Heart left ventricle (tissue), 16 donors: ENCODE measurements around the gene MAN2A1. TPM values are rescaled to one million over a fixed set of nuclear protein-coding genes. Genes with fewer than 3 reads are reported as not detected.
A peak's percentile ranks its signal among the peaks of the same experiment; 100 is the strongest.

Source experiments
- ATAC-seq, 4 donors: fragments of 200-7000 bp; cut with Tn5 transposase; one replicate each; pipeline ENCODE4 v1.9.1; 2020 to 2022; ENCODE audit warnings: moderate library complexity in 4 of 4, mild to moderate bottlenecking in 3 of 4, moderate number of reproducible peaks in 1 of 4
- DNase-seq, 5 donors: peaks; one replicate each; pipeline ENCODE4 v3.0.0-alpha.2; 2020
- H3K27ac ChIP-seq, 12 donors: fragments of 200-600 bp; sonication (generic) in 4 of 12; one replicate each; pipeline versions ENCODE4 v1.5.0 to v1.8.0; 2016 to 2022; ENCODE audit warnings: mild to moderate bottlenecking in 2 of 12
- H3K27me3 ChIP-seq, 9 donors: fragments of 200-600 bp; sonication (generic) in 2 of 9; one replicate each; pipeline versions ENCODE4 v1.5.1 to v1.8.0; 2016 to 2022; ENCODE audit warnings: mild to moderate bottlenecking in 3 of 9
- H3K36me3 ChIP-seq, 9 donors: fragments of 200-600 bp; sonication (generic) in 2 of 9; one replicate each; pipeline versions ENCODE4 v1.5.0 to v1.8.0; 2018 to 2022; ENCODE audit warnings: mild to moderate bottlenecking in 2 of 9
- H3K4me1 ChIP-seq, 12 donors: fragments of 200-600 bp; sonication (generic) in 4 of 12; one replicate each; pipeline versions ENCODE4 v1.5.0 to v1.8.0; 2016 to 2022; ENCODE audit warnings: mild to moderate bottlenecking in 3 of 12
- H3K4me3 ChIP-seq, 12 donors: fragments of 200-600 bp; sonication (generic) in 4 of 12; one replicate each; pipeline versions ENCODE4 v1.5.0 to v1.8.0; 2017 to 2022; ENCODE audit warnings: mild to moderate bottlenecking in 9 of 12, moderate library complexity in 4 of 12
- H3K9me3 ChIP-seq, 12 donors: fragments of 200-600 bp; sonication (generic) in 4 of 12; one replicate each; pipeline versions ENCODE4 v1.5.0 to v1.8.0; 2016 to 2022; ENCODE audit warnings: mild to moderate bottlenecking in 1 of 12
- POLR2A ChIP-seq, 2 donors: fragments of 450-650 bp; IDR thresholded peaks; one replicate each; pipeline ENCODE4 v1.6.1; 2017; ENCODE audit warnings: antibody characterized with exemption in 2 of 2, mild to moderate bottlenecking in 2 of 2, moderate library complexity in 2 of 2
- WGBS, 4 donors: extraction: QIAGEN DNeasy Blood & Tissue Kit in 2 of 4; methylation state at CpG; one replicate each; pipeline versions ENCODE4 v1.1.5 to v1.1.7; 2013 to 2018; 5-methylcytosine and 5-hydroxymethylcytosine counted together
- intact Hi-C, 10 donors: fragments of 100-400 bp; cut with DNase I; formaldehyde crosslinking; loops; one replicate each; pipeline versions ENCODE4 v1.11.1 to v1.14.2; 2022
- polyA plus RNA-seq, 2 donors: library from polyadenylated mRNA; stranded (reverse); fragments of 200-250 nt; gene quantifications; one replicate each; pipeline ENCODE4 v1.2.3, GENCODE V29; 2013
- total RNA-seq, 9 donors: library from RNA; depleted of rRNA in 2 of 9; stranded (reverse); fragments of >200 nt in 2 of 9; fragmentation: NEBNext Ultra II Directional in 3 of 9; extraction: Animal tissue kit (Norgen Biotek cat#: 25700) in 3 of 9; gene quantifications; one replicate each; pipeline versions ENCODE4 v1.1.0 to v1.2.4, GENCODE V29; 2016 to 2023
- TF ChIP-seq, protein P1 (sequence below), 12 donors: fragments of 200-600 bp; sonication (generic) in 4 of 12; IDR thresholded peaks; one replicate each; pipeline versions ENCODE4 v1.5.0 to v1.8.0; 2018 to 2022; ENCODE audit warnings: antibody characterized with exemption in 12 of 12, mild to moderate bottlenecking in 5 of 12
- donor health status: ischemic (EF 13 %, LVEDD 7.1; RV severe dilation, severe dysfunction).
- donor health status: healthy with polysubstance abuse.
- donor health status: DM: no; HTN: yes; CAD: no.
- donor health status: DM: no; HTN: no; CAD: no.
- donor health status: ischemic (EF 25% LVEDD 6.9; RV normal size, moderate dysfunction).
- donor health status: ischemic (EF 25% LVEDD 5.7; RV mildly dilated, moderate dysfunction).
- donor health status: healthy.
- donor health status: DM: yes; HTN: yes; CAD: no.
- donor health status: ischemic (EF 35%, LVEDD 5.7; RV mildly dilated, moderate dysfunction).
- donor health status: nonischemic (EF 11% LVEDD 7.7; RV severe dilation, severe dysfunction).
- donor health status: DM: yes; HTN: yes; CAD: no.
- donor health status: PGD.
- donor health status: ischemic (EF 29% LVEDD 5.4; RV normal size, mild dysfunction).
- donor health status: nonischemic (EF 23%, LVEDD 6.1; RV moderate dilation, normal function).

The MAN2A1 gene
- total and polyA plus RNA-seq, 11 donors: 2.0 to 22.9 (median 7.8) TPM

DNA sequence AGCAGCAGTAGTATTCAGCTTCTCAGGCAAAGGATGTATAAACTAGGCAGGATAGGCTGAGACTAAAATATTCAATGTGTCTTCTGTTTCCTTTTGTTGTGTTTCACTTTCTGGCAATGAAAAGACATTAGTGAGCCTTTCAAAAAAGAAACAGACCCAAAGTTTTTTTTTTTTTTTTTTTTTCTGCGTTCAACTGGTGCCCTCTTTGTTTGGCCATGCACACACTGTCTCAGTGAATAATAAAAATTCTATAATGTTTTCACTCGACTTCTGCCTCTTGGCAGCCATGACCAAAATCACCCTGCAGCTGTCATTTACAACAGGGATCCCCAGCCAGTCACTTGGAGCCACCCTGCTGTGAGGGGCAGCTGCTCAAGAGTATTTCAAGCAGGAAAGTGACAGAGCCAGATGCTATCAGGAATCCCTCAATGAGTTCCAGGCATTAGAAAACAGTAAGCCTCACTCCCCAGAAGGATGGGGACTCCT lies 44.0 kb upstream of the MAN2A1 start:
- 37 to 48% (median 46%) methylated on average over 2 of the region's 2 CpGs for WGBS, 4 donors
- Histone ChIP-seq H3K27me3 (no peaks in the 10 kb centered on the region), H3K4me1 (no peaks in the 10 kb centered on the region), H3K9me3 (no peaks in the 10 kb centered on the region), H3K27ac (peak overlapping the region in 1 of 12 donors; percentile 25), H3K36me3 (no peaks in the 10 kb centered on the region), H3K4me3 (no peak overlapping the region)
- ATAC-seq (no peak), DNase-seq (no peak)
- intact Hi-C loops: no loop called here
- TF ChIP-seq POLR2A (IDR thresholded peaks at IDR 0.05): no peak
- TF ChIP-seq, protein P1, sequence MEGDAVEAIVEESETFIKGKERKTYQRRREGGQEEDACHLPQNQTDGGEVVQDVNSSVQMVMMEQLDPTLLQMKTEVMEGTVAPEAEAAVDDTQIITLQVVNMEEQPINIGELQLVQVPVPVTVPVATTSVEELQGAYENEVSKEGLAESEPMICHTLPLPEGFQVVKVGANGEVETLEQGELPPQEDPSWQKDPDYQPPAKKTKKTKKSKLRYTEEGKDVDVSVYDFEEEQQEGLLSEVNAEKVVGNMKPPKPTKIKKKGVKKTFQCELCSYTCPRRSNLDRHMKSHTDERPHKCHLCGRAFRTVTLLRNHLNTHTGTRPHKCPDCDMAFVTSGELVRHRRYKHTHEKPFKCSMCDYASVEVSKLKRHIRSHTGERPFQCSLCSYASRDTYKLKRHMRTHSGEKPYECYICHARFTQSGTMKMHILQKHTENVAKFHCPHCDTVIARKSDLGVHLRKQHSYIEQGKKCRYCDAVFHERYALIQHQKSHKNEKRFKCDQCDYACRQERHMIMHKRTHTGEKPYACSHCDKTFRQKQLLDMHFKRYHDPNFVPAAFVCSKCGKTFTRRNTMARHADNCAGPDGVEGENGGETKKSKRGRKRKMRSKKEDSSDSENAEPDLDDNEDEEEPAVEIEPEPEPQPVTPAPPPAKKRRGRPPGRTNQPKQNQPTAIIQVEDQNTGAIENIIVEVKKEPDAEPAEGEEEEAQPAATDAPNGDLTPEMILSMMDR (IDR thresholded peaks at IDR 0.05): no peak

DNA sequence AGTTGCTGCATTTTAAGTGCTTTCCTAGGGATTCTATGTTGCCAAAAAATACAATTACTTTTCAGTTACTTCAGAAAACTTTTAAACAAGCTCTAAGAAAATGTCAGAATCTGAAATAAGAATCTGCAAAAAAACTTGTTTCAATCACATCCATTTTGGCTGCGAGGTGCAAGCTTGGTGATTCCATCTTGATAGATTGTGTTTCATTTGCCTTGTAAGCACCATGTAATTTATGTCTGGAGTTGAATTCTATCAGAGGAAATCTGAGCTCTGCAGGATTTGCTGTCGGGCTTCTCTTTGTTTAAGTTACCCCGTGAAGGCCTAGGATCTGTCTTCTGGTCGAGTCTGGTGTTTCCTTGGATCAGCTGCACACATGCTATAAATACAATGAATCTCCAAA lies 40.4 kb upstream of the MAN2A1 start:
- DNase-seq (no peak), ATAC-seq (no peak)
- Histone ChIP-seq H3K4me1 (no peaks in the 10 kb centered on the region), H3K27me3 (no peaks in the 10 kb centered on the region), H3K27ac (no peak overlapping the region), H3K9me3 (no peaks in the 10 kb centered on the region), H3K36me3 (no peaks in the 10 kb centered on the region), H3K4me3 (no peak overlapping the region)
- intact Hi-C loops: no loop called here
- WGBS, 4 donors: 52 to 58% (median 56%) methylated on average over 4 of the region's 4 CpGs
- no peak for TF ChIP-seq POLR2A (IDR thresholded peaks at IDR 0.05)
- TF ChIP-seq, protein P1 (IDR thresholded peaks at IDR 0.05): no peak

DNA sequence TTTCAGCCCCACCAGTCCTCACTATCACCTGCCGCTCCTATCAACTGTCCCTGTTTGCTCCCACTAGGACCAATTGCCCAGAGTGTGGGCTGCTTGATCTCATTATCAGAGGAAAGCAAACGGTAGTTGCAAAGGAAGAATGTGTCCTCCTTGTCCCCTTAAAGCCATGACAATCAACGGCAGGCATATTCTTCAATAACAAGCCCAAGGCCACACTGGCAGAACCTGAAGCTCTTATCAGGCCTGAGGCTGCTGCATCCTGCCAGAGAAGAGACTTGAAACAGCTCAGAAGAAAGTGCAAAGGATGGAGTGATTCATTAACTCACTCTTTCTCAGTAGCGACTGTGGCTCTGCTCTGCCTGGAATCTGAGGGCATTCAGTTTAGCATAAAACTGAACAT lies 39.2 kb upstream of the MAN2A1 start:
- Histone ChIP-seq H3K27ac (no peak overlapping the region), H3K27me3 (no peaks in the 10 kb centered on the region), H3K9me3 (no peaks in the 10 kb centered on the region), H3K36me3 (no peaks in the 10 kb centered on the region), H3K4me1 (no peaks in the 10 kb centered on the region), H3K4me3 (no peak overlapping the region)
- ATAC-seq (no peak), DNase-seq (no peak)
- no peak for TF ChIP-seq POLR2A (IDR thresholded peaks at IDR 0.05)
- TF ChIP-seq, protein P1 (IDR thresholded peaks at IDR 0.05): no peak
- intact Hi-C loops: no loop called here
- WGBS, 4 donors: 45 to 59% (median 55%) methylated on average over 4 of the region's 4 CpGs

DNA sequence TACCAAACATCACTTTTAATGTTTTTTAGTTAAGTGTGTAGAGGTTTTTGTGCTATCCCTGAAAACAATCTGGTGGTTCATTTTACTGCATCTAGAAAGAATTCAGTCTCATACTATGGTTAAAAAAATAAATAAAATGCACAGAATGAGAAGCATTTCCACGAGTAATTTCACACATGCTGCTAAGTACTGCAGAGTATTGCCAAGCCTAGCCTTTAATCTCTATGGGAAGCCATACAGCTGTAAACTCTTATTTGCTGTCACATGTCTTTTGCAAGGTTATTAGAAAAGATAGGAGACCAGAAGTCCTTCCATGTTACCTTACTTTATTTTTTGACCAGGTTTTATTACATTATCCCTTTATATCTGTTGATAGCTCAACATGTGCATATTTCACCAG lies 37.6 kb upstream of the MAN2A1 start:
- Histone ChIP-seq H3K4me3 (no peak overlapping the region), H3K4me1 (peaks cover 0 to 10% (median 0%) of the 10 kb centered on the region in 12 donors), H3K36me3 (no peaks in the 10 kb centered on the region), H3K27me3 (no peaks in the 10 kb centered on the region), H3K27ac (no peak overlapping the region), H3K9me3 (no peaks in the 10 kb centered on the region)
- WGBS, 4 donors: 15 to 39% (median 32%) methylated on average over 1 of the region's 1 CpG
- intact Hi-C loops: no loop called here
- DNase-seq (no peak), ATAC-seq (no peak)
- TF ChIP-seq, protein P1 (IDR thresholded peaks at IDR 0.05): no peak
- TF ChIP-seq POLR2A (IDR thresholded peaks at IDR 0.05): no peak
